H9 (cell line): ENCODE results near the gene RNF208. TPM values are rescaled to one million over a fixed set of nuclear protein-coding genes. Genes with fewer than 3 reads are reported as not detected.

Experiments
- DNase-seq: peaks from one replicate; pipeline ENCODE4 v3.0.0-alpha.2; 2017
- H2AFZ ChIP-seq: one replicate; pipeline ENCODE4 v1.6.1; 2013; ENCODE audit warnings: mild to moderate bottlenecking, low read length, control low read depth, moderate library complexity
- H2AK5ac ChIP-seq: 2 replicates; pipeline ENCODE4 v1.6.1; 2013; ENCODE audit warnings: low read length, control low read depth, mixed read lengths; ENCODE audit not compliant: insufficient read length
- H2BK120ac ChIP-seq: one replicate; pipeline ENCODE4 v1.6.1; 2013; ENCODE audit warnings: low read depth, mild to moderate bottlenecking, low read length, control low read depth, inconsistent platforms; ENCODE audit not compliant: poor library complexity, severe bottlenecking
- H2BK12ac ChIP-seq: 2 replicates; pipeline ENCODE4 v1.6.1; 2013; ENCODE audit warnings: low read length, control low read depth, mixed read lengths, low read depth; ENCODE audit not compliant: insufficient read length
- H2BK15ac ChIP-seq: 2 replicates; pipeline ENCODE4 v1.6.1; 2013; ENCODE audit warnings: low read depth, low read length, control low read depth
- H2BK20ac ChIP-seq: one replicate; pipeline ENCODE4 v1.6.1; 2013; ENCODE audit warnings: low read depth, mild to moderate bottlenecking, low read length, control low read depth, inconsistent platforms; ENCODE audit not compliant: poor library complexity, severe bottlenecking
- H2BK5ac ChIP-seq: 2 replicates; pipeline ENCODE4 v1.6.1; 2013; ENCODE audit warnings: low read length, control low read depth, mixed read lengths; ENCODE audit not compliant: insufficient read length
- H3K14ac ChIP-seq: 2 replicates; pipeline ENCODE4 v1.6.1; 2013; ENCODE audit warnings: low read length, control low read depth; ENCODE audit not compliant: insufficient read depth
- H3K18ac ChIP-seq: 2 replicates; pipeline ENCODE4 v1.6.1; 2013; ENCODE audit warnings: low read depth, mild to moderate bottlenecking, mixed read lengths, low read length, control low read depth; ENCODE audit not compliant: insufficient read length
- H3K23ac ChIP-seq: 2 replicates; pipeline ENCODE4 v1.6.1; 2013; ENCODE audit warnings: low read length, control low read depth, mixed read lengths, low read depth; ENCODE audit not compliant: insufficient read length
- H3K23me2 ChIP-seq: 2 replicates; pipeline ENCODE4 v1.6.1; 2013; ENCODE audit warnings: low read depth, mild to moderate bottlenecking, mixed read lengths, low read length, control low read depth; ENCODE audit not compliant: insufficient read length, poor library complexity, severe bottlenecking
- H3K27ac ChIP-seq: 2 replicates; pipeline ENCODE4 v1.5.1; 2013; ENCODE audit warnings: low read length, control low read depth, mixed read lengths, low read depth; ENCODE audit not compliant: insufficient read length
- H3K27me3 ChIP-seq: 2 replicates; pipeline ENCODE4 v1.6.1; 2013; ENCODE audit warnings: low read length, control low read depth, inconsistent platforms; ENCODE audit not compliant: insufficient read depth
- H3K4ac ChIP-seq: 2 replicates; pipeline ENCODE4 v1.6.1; 2013; ENCODE audit warnings: low read depth, mild to moderate bottlenecking, control low read depth, inconsistent platforms, low read length, moderate library complexity
- H3K4me1 ChIP-seq: 2 replicates; pipeline ENCODE4 v1.6.1; 2013; ENCODE audit warnings: low read length, control low read depth, inconsistent platforms; ENCODE audit not compliant: insufficient read depth
- H3K4me2 ChIP-seq: 2 replicates; pipeline ENCODE4 v1.6.1; 2013; ENCODE audit warnings: low read length, control low read depth, mixed read lengths; ENCODE audit not compliant: insufficient read length, insufficient read depth
- H3K56ac ChIP-seq: 2 replicates; pipeline ENCODE4 v1.6.1; 2013; ENCODE audit warnings: low read depth, mild to moderate bottlenecking, mixed read lengths, low read length, control low read depth; ENCODE audit not compliant: insufficient read length
- H3K79me1 ChIP-seq: 2 replicates; pipeline ENCODE4 v1.6.1; 2013; ENCODE audit warnings: low read depth, mild to moderate bottlenecking, moderate library complexity, low read length, control low read depth, inconsistent platforms; ENCODE audit not compliant: insufficient read depth, poor library complexity, severe bottlenecking
- H3K79me2 ChIP-seq: 2 replicates; pipeline ENCODE4 v1.6.1; 2013; ENCODE audit warnings: low read length, control low read depth, inconsistent platforms; ENCODE audit not compliant: insufficient read depth
- H3K9ac ChIP-seq: 2 replicates; pipeline ENCODE4 v1.6.1; 2013; ENCODE audit warnings: low read length, control low read depth, mixed read lengths; ENCODE audit not compliant: insufficient read length; ENCODE audit errors: extremely low read depth
- H3K9me3 ChIP-seq: one replicate; pipeline ENCODE4 v1.6.1; 2013; ENCODE audit warnings: low read depth, low read length, inconsistent platforms; ENCODE audit not compliant: control insufficient read depth
- H3T11ph ChIP-seq: one replicate; pipeline ENCODE4 v1.6.1; 2013; ENCODE audit warnings: mild to moderate bottlenecking, low read length, control low read depth, inconsistent platforms
- H4K20me1 ChIP-seq: one replicate; pipeline ENCODE4 v1.6.1; 2013; ENCODE audit not compliant: control insufficient read depth, insufficient read length, insufficient read depth
- H4K5ac ChIP-seq: 2 replicates; pipeline ENCODE4 v1.6.1; 2013; ENCODE audit warnings: low read depth, mild to moderate bottlenecking, mixed read lengths, low read length, control low read depth; ENCODE audit not compliant: insufficient read length
- H4K8ac ChIP-seq: replicated peaks from 2 replicates; pipeline ENCODE4 v1.6.1; 2013; ENCODE audit warnings: low read length, control low read depth, mixed read lengths, low read depth; ENCODE audit not compliant: insufficient read length
- H4K91ac ChIP-seq: 2 replicates; pipeline ENCODE4 v1.6.1; 2013; ENCODE audit warnings: low read depth, mild to moderate bottlenecking, moderate library complexity, mixed read lengths, low read length, control low read depth; ENCODE audit not compliant: insufficient read length
- H3K27ac Mint-ChIP-seq, 3 experiments: 2 replicates in 2 of 3; 3 replicates in 1 of 3; pipeline ENCODE4 v1.8.0; 2020 to 2021; ENCODE audit warnings: mixed read lengths in 3 of 3, mild to moderate bottlenecking in 1 of 3, moderate library complexity in 1 of 3
- H3K27me3 Mint-ChIP-seq: 2 replicates; pipeline ENCODE4 v1.8.0; 2021; ENCODE audit warnings: low read depth, mild to moderate bottlenecking, moderate library complexity, mixed read lengths
- H3K36me3 Mint-ChIP-seq, 3 experiments: 2 replicates in 2 of 3; 3 replicates in 1 of 3; pipeline ENCODE4 v1.8.0; 2020 to 2021; ENCODE audit warnings: low read depth in 3 of 3, mixed read lengths in 3 of 3; ENCODE audit not compliant: insufficient read depth in 1 of 3
- H3K4me1 Mint-ChIP-seq, 2 experiments: 2 replicates each; pipeline ENCODE4 v1.8.0; 2020; ENCODE audit warnings: mixed read lengths in 2 of 2
- H3K4me3 Mint-ChIP-seq, 2 experiments: 2 replicates in 1 of 2; 3 replicates in 1 of 2; pipeline ENCODE4 v1.8.0; 2020 to 2021; ENCODE audit warnings: mild to moderate bottlenecking in 2 of 2, mixed read lengths in 2 of 2, moderate library complexity in 1 of 2
- H3K9me3 Mint-ChIP-seq, 2 experiments: 2 replicates in 1 of 2; 3 replicates in 1 of 2; pipeline ENCODE4 v1.8.0; 2020; ENCODE audit warnings: mild to moderate bottlenecking in 2 of 2, mixed read lengths in 2 of 2, moderate library complexity in 1 of 2
- CTCF ChIP-seq: fragments of 200-600 bp; sonication (generic); conservative IDR thresholded peaks from 3 replicates; pipeline ENCODE4 v1.8.0; 2021; ENCODE audit warnings: antibody characterized with exemption, mild to moderate bottlenecking
- WGBS: extraction: QIAGEN DNeasy Blood & Tissue Kit; methylation state at CpG from one replicate; pipeline ENCODE4 v1.1.7; 2013; ENCODE audit warnings: missing lambda C conversion rate, low lambda C conversion rate, mixed read lengths; ENCODE audit not compliant: insufficient read length; ENCODE audit errors: extremely low coverage; 5-methylcytosine and 5-hydroxymethylcytosine counted together
- total RNA-seq: library from RNA; stranded (reverse); gene quantifications from 2 replicates; pipeline ENCODE4 v1.2.1, GENCODE V29; 2021

RNF208 gene
- total RNA-seq, 1 experiment from 2014 or later, result 7.7 TPM

- Histone ChIP-seq H4K91ac (no peak overlapping the region), H2AFZ (no peak overlapping the region), H3K56ac (no peak overlapping the region), H2BK12ac (no peak overlapping the region), H3K9ac (no peak overlapping the region), H2AK5ac (no peak overlapping the region), H2BK5ac (no peak overlapping the region), H2BK120ac (no peak overlapping the region), H4K5ac (no peak overlapping the region), H3T11ph (no peak overlapping the region), H3K4ac (no peak overlapping the region), H3K23me2 (no peaks in the 10 kb centered on the region), H4K8ac (no peak overlapping the region), H3K23ac (no peak overlapping the region), H3K4me2 (no peak overlapping the region), H3K27ac (no peak overlapping the region), H3K27me3 (no peaks in the 10 kb centered on the region), H3K9me3 (no peaks in the 10 kb centered on the region), H4K20me1 (no peaks in the 10 kb centered on the region), H3K4me1 (no peaks in the 10 kb centered on the region), H3K18ac (no peak overlapping the region), H2BK20ac (no peak overlapping the region), H3K79me2 (no peaks in the 10 kb centered on the region), H3K79me1 (no peaks in the 10 kb centered on the region), H2BK15ac (no peak overlapping the region), H3K14ac (no peak overlapping the region)
- no peak for DNase-seq
- Mint-ChIP-seq H3K36me3 (peaks cover 11 to 51% (median 40%) of the 10 kb centered on the region in 3 experiments; a peak in 6 of 7 replicates), H3K27me3 (no peaks in the 10 kb centered on the region; the same call in 1 of the 2 replicates), H3K4me3 (no peak overlapping the region), H3K4me1 (0 out of 4 replicates have a peak, but pooled peaks cover 0 to 3% of the 10 kb centered on the region in 2 experiments), H3K27ac (no peak overlapping the region), H3K9me3 (no peaks in the 10 kb centered on the region)
- no CpG with 5 or more reads among the region's 24 CpGs for WGBS
- no peak for TF ChIP-seq CTCF
Measured at GRCh38 chr9:137262909-137263285, 40.9 kb upstream of the RNF208 start.
